Activated B cell treated with CpG ODN at 0.5 μM for 24 hours (primary cell): ENCODE results near the gene ARHGAP26. TPM values are rescaled to one million over a fixed set of nuclear protein-coding genes. Genes with fewer than 3 reads are reported as not detected.

Source experiments
- ATAC-seq: fragments of 200-7000 bp; cut with Tn5 transposase; one replicate; pipeline ENCODE4 v1.10.0; 2021; ENCODE audit warnings: low read depth, mild to moderate bottlenecking, moderate library complexity
- CTCF ChIA-PET: fragments of 350-600 bp; sonication (Branson Sonifier 250); formaldehyde crosslinking; loops from one replicate; lab custom pipeline; 2021; ENCODE audit warnings: antibody characterized with exemption; lab: Charles Lee
- POLR2A ChIA-PET: fragments of 350-600 bp; sonication (Branson Sonifier 250); formaldehyde crosslinking; loops from one replicate; lab custom pipeline; 2021; ENCODE audit warnings: antibody characterized with exemption; lab: Charles Lee
- DNase-seq: peaks from one replicate; pipeline ENCODE4 v3.0.0; 2022
- H3K27ac Mint-ChIP-seq: one replicate; pipeline ENCODE4 v1.8.0; 2020; ENCODE audit warnings: mixed read lengths
- H3K27me3 Mint-ChIP-seq: one replicate; pipeline ENCODE4 v1.8.0; 2021; ENCODE audit warnings: mixed read lengths
- H3K36me3 Mint-ChIP-seq: one replicate; pipeline ENCODE4 v1.8.0; 2021; ENCODE audit warnings: low read depth, mixed read lengths
- H3K4me1 Mint-ChIP-seq: one replicate; pipeline ENCODE4 v1.8.0; 2021; ENCODE audit warnings: mixed read lengths
- H3K4me3 Mint-ChIP-seq: one replicate; pipeline ENCODE4 v1.8.0; 2020; ENCODE audit warnings: mild to moderate bottlenecking, mixed read lengths
- H3K9me3 Mint-ChIP-seq: one replicate; pipeline ENCODE4 v1.8.0; 2020; ENCODE audit warnings: mixed read lengths
- intact Hi-C: fragments of 100-400 bp; cut with micrococcal nuclease; formaldehyde crosslinking; loops from one replicate; pipeline ENCODE4 v1.15.1; 2024
- total RNA-seq: library from RNA; stranded (reverse); gene quantifications from 2 replicates; pipeline ENCODE4 v1.2.3, GENCODE V29; 2022
- TF ChIP-seq, protein P1 (sequence below): fragments of 200-600 bp; IDR thresholded peaks from one replicate; pipeline ENCODE4 v1.8.0; 2022; ENCODE audit warnings: antibody characterized with exemption, mild to moderate bottlenecking

The ARHGAP26 gene
- total RNA-seq, 1 donor from 2014 or later: 20.9 TPM

- H3K9me3 Mint-ChIP-seq: peaks cover 14% of the 10 kb centered on the region
- H3K4me3 Mint-ChIP-seq: no peak overlapping the region
- no peaks in the 10 kb centered on the region for H3K4me1 Mint-ChIP-seq
- H3K36me3 Mint-ChIP-seq: peaks cover 10% of the 10 kb centered on the region
- ATAC-seq (no peak), DNase-seq (no peak)
- POLR2A ChIA-PET: no interaction called here
- CTCF ChIA-PET: interaction anchor here (1.1 kb wide), 1 partner anchor 247 kb away, joined by 3 read pairs; no protein-coding TSS in a partner anchor
- H3K27ac Mint-ChIP-seq: no peak overlapping the region
- TF ChIP-seq, protein P1, sequence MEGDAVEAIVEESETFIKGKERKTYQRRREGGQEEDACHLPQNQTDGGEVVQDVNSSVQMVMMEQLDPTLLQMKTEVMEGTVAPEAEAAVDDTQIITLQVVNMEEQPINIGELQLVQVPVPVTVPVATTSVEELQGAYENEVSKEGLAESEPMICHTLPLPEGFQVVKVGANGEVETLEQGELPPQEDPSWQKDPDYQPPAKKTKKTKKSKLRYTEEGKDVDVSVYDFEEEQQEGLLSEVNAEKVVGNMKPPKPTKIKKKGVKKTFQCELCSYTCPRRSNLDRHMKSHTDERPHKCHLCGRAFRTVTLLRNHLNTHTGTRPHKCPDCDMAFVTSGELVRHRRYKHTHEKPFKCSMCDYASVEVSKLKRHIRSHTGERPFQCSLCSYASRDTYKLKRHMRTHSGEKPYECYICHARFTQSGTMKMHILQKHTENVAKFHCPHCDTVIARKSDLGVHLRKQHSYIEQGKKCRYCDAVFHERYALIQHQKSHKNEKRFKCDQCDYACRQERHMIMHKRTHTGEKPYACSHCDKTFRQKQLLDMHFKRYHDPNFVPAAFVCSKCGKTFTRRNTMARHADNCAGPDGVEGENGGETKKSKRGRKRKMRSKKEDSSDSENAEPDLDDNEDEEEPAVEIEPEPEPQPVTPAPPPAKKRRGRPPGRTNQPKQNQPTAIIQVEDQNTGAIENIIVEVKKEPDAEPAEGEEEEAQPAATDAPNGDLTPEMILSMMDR: no peak
- no peaks in the 10 kb centered on the region for H3K27me3 Mint-ChIP-seq
- intact Hi-C loops: no loop called here
Measured at GRCh38 chr5:143195491-143195890, 425.3 kb downstream of the ARHGAP26 start.

DNA sequence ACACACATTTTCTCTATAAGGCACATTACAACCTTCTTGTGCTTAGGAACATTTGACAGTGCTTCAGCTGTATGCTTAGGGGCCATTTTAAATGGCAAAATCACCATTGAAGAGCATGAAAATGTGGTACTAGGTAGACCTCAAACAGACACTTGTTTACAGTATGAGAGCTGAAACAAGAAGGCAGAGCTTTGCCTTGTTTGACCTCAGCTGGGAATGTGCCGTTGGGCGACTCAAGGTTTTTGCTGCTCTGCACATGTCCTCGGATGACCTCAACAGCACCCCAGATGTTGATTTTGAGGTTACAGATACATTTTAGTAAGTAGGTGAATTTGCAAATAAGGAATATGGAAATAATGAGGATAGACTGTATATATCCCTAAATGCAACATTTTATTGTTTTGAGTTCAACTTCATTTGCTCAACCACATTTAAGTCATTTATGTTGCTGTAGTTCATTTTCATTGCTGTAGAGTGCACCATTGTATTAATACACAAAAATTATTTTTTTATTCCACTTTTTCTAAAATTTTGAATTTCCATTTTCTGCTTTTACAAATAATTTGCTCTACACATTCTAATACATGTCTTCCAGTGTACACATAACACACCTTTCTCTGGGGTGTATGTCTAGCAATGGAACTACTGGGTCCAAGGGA lies 426.6 kb downstream of the ARHGAP26 start:
- CTCF ChIA-PET: interaction anchor here (1.1 kb wide), 1 partner anchor 246 kb away, joined by 3 read pairs; no protein-coding TSS in a partner anchor
- Mint-ChIP-seq H3K27ac (no peak overlapping the region), H3K4me3 (no peak overlapping the region)

GRCh38 chr5:143197260-143197656 lies 427.1 kb downstream of the ARHGAP26 start:
- DNase-seq (no peak), ATAC-seq (no peak)
- Mint-ChIP-seq H3K36me3 (peaks cover 3% of the 10 kb centered on the region), H3K4me1 (no peaks in the 10 kb centered on the region), H3K27me3 (no peaks in the 10 kb centered on the region), H3K4me3 (no peak overlapping the region), H3K27ac (no peak overlapping the region), H3K9me3 (peaks cover 7% of the 10 kb centered on the region)
- intact Hi-C loops: loop anchor here (1.0 kb wide), 1 partner anchor 628 kb away; no protein-coding TSS in a partner anchor
- CTCF ChIA-PET: no interaction called here
- POLR2A ChIA-PET: no interaction called here
- TF ChIP-seq, protein P1: no peak

More for the DNA sequence above, 426.6 kb downstream of the ARHGAP26 start:
- TF ChIP-seq, protein P1: no peak
- Mint-ChIP-seq H3K27me3 (no peaks in the 10 kb centered on the region), H3K4me1 (no peaks in the 10 kb centered on the region), H3K36me3 (peaks cover 3% of the 10 kb centered on the region), H3K9me3 (peaks cover 7% of the 10 kb centered on the region)
- no peak for ATAC-seq
- no peak for DNase-seq
- intact Hi-C loops: loop anchor here (1.0 kb wide), 1 partner anchor 629 kb away; no protein-coding TSS in a partner anchor
- POLR2A ChIA-PET: no interaction called here

DNA sequence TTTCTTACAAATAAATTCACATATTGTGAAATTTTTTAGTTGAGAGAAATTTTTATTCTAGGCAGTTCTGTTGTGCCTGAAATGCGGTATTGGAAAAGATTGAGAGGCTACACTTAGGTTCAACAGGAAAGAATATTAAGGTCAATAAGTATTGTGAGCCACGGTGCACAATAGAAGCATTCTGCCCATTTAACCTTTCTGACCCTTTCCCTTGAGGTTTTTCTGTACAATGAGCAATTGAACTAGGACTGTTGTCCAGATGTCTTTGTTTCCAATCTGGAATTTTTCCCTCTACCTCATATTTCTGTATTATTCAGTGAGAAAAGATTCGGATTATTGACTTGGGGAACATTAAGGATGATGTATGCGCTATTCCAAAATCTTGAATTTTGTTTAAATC lies 428.2 kb downstream of the ARHGAP26 start:
- ChIA-PET CTCF (no interaction called here), POLR2A (no interaction called here)
- DNase-seq (no peak), ATAC-seq (no peak)
- Mint-ChIP-seq H3K36me3 (peaks cover 3% of the 10 kb centered on the region), H3K4me3 (no peak overlapping the region), H3K9me3 (peaks cover 7% of the 10 kb centered on the region), H3K27me3 (no peaks in the 10 kb centered on the region), H3K27ac (no peak overlapping the region), H3K4me1 (no peaks in the 10 kb centered on the region)
- intact Hi-C loops: no loop called here
- TF ChIP-seq, protein P1: no peak

DNA sequence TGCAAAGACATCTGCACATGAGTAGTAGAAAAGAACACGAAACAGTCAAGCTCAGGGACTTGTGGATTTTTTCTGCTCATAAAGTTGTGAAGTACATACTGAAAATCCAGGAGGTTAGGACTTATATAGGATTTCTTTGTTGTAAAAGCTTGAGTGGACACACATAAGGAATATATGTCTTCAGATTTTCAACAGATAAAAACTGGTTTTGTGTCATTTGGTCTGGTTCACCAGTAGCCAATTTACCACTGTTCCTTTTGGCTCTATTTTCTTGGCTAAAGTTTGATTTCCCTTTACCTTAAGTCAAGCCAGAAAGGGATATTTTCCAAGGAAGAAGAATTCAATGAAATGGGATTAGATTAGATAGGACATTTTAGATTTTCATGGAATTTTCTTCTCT lies 429.0 kb downstream of the ARHGAP26 start:
- H3K4me3 Mint-ChIP-seq: no peak overlapping the region
- DNase-seq: no peak
- ATAC-seq: no peak
- H3K27ac Mint-ChIP-seq: no peak overlapping the region
- H3K9me3 Mint-ChIP-seq: peaks cover 7% of the 10 kb centered on the region
- TF ChIP-seq, protein P1: no peak
- H3K4me1 Mint-ChIP-seq: no peaks in the 10 kb centered on the region
- H3K27me3 Mint-ChIP-seq: no peaks in the 10 kb centered on the region
- ChIA-PET POLR2A (no interaction called here), CTCF (no interaction called here)
- intact Hi-C loops: no loop called here
- H3K36me3 Mint-ChIP-seq: peaks cover 3% of the 10 kb centered on the region
